Measurements from ENCODE around the gene GRB10. TPM values are rescaled to one million over a fixed set of nuclear protein-coding genes. Genes with fewer than 3 reads are reported as not detected.

Gene GRB10
- total and polyA plus RNA-seq, 2 of the 8 experiments (the other 6 are each of a cell fraction or from before 2014, with no cell fraction given), result 35.7 to 97.0 TPM

- TF ChIP-seq CHD7 (IDR thresholded peaks at IDR 0.05; ENCODE audit: insufficient replicate concordance, low read length) (no peak), YY1 (IDR thresholded peaks at IDR 0.05; ENCODE audit: low read depth, low read length) (no peak), MAX (IDR thresholded peaks at IDR 0.05) (no peak), HDAC2 (IDR thresholded peaks at IDR 0.05; ENCODE audit: borderline replicate concordance in 1 of 2, low read depth in 2 of 2, low read length in 2 of 2) (no peak), USF2 (IDR thresholded peaks at IDR 0.05; ENCODE audit: low read length) (no peak), CHD1 (IDR thresholded peaks at IDR 0.05; ENCODE audit: low read depth, low read length) (no peak), NANOG (IDR thresholded peaks at IDR 0.05; ENCODE audit: insufficient read depth, low read depth, low read length, poor library complexity, severe bottlenecking) (no peak), KDM5A (IDR thresholded peaks at IDR 0.05; ENCODE audit: low read length) (no peak), MAFK (IDR thresholded peaks at IDR 0.05; ENCODE audit: low read depth, low read length) (no peak)
Measured at GRCh38 chr7:50703654-50704053, 79.0 kb downstream of the GRB10 start (continued).

Data from H1 (cell line).